Measurements from ENCODE around the gene TRA2A.
"Not testable (repeated sequence)": the region's sequence is repeated elsewhere in the genome, so short reads cannot be mapped to it uniquely, and the experiment has no call there.

The TRA2A gene

DNA sequence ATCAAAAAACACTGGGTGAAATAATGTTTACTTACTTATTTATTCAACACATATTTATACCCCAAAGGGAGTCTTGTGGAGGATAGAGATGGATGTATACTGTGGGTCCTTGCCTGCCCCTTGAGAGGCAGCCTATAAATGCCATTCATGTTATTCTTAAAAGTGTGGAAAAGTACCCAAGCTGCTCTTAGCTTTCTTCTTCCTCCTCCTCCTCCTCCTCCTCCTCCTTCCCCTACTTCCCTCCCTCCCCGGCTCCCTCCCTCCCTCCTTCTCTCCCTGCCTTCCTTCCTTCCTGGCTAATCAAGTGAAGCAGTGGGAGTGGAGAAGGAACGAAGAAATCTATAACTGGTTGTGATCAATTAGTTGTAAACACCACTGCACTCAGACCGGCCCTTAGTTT lies 40.3 kb downstream of the TRA2A start:
- DNase-seq: no peak

DNA sequence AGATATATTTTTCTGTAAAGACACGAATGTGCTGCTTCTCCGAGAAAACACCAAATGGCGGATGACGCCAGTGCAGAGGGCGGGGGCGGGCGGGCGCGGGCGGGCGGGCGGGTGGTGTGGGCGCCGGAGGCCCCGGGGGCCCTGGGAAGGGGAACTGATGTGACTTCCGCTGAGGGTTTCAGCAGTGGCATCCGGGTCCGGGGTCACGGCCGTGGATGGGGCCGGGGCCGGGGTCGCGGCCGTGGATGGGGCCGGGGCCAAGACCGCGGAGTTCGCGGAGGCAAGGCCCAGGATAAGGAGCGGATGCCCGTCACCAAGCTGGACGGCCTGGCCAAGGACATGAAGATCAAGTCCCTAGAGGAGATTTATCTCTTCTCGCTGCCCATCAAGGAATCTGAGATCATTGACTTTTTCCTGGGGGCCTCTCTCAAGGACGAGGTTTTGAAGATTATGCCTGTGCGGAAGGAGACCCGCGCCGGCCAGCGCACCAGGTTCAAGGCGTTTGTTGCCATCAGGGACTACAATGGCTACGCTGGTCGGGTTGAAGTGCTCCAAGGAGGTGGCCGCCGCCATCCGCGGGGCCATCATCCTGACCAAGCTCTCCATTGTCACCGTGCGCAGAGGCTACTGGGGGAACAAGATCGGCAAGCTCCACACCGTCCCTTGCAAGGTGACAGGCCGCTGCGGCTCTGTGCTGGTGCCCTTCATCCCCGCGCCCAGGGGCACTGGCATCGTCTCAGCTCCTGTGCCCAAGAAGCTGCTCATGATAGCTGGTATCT lies 41.2 kb downstream of the TRA2A start:
- DNase-seq: peak; percentile 51

DNA sequence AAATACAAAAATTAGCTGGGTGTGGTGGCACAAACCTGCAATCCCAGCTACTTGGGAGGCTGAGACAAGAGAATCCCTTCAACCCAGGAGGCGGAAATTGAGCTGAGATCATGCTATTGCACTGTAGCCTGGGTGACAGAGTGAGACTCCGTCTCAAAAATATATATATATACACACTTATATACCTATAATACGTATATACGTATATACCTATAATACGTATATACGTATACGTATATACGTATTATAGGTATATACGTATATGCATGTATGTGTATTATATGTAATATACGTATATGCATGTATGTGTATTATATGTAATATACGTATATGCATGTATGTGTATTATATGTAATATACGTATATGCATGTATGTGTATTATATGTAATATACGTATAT lies 43.1 kb downstream of the TRA2A start:
- not testable (repeated sequence) for DNase-seq

DNA sequence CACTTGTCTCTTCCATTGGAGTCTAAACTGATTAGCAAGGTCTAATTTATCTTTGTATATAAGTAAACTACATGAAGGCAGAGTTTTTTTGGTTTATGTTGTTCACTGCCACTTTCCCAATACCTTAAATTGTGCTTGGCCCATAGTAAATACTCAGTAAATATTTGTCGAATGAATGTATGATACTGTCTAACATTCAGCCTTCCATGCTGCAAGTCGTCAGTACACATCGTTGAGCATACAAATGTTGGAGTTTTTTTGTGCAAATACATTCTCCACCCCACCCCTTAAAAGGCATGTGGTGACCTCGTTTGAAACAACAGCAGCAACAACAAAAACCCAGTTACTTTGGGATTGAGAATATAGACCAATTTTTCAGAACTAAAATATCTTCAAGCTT lies 44.1 kb downstream of the TRA2A start:
- no peak for DNase-seq

DNA sequence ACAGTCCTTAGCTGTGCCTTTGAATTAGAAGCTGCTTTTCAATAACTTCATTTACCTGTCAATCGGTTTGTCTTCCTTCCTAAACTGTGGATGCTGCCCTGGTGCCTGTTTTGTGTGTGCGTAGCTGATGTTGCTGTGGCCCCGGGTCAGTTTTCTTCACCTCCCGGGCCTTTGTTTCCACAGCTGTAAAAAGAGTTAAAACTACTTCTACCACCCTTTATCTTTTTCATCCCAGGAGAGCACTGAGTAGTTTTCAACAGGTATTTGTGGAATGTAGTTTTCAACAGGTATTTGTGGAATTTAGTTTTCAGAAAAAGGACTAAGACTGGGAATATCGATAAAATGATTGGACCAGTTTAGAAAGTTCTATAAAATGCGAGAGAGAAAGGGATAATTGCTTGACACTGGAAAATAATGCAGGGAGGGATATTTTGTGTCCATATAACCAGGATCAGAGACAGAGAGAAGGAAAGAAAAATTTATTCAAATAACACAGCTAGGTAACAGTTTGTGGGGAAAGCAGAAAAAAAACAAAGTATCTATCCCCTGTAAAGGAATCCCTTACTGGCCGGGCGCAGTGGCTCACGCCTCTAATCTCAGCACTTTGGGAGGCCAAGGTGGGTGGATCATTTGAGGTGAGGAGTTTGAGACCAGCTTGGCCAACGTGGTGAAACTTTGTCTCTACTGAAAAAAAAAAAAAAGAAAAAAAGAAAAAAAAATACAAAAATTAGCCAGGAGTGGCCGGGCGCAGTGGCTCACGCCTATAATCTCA lies 45.6 kb downstream of the TRA2A start:
- DNase-seq: no peak

DNA sequence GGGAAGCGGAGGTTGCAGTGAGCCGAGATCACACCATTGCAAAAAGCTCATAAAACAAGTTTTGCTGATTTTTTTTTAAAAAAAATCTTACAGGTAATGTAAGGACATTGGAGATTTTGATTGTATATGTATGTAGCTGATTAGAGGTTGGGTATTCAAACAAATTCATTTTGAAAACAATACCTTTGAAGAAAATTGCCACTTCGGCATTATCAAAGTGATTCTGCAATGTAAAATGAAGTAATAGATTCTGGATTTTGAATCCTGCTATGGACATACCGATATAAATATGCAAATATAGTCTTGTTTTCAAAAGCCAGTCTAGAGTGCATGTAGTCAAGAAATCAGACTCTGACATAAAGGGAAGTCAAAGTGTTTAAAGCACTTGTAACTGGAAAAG lies 49.1 kb downstream of the TRA2A start:
- no peak for DNase-seq

DNA sequence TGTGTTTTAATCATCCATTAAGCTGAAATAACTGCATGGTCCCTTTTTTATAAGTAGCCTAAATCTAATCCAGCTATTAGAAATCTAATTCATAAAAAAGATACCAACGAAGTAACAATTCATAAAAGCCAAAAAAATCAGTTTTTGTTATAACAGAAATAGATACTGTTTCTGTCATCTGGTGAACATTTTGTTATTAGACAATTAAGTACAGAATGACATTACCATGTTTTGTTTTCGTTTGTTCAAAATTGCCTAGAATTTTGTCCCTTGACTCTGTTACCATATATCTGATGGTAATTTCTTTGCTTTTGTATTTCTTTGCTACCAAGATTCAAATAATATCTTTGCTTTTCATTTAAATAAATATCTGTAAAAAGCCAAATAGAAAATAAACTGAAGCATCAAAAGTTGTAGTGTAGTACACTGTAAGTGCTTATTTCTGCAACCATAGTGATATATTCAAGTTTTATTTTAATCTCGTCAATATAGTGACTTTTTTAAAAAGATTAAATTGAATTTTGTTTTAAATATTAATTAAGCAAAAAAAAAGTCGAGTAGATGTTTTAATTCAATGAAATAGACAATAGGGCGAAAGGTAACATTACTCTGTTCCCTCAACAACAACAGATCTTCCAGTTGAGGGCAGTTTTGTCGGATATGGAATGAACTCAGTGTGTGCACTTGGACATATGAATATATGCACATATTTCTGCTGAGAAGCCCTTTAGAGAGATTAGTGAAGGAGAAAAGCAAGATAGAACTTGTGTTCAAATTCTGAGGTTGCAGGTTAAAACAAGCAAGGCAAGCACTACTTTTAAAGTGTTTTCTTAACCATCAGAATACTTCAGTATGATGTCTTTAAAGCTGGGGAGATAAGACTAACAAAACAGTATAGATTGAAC lies 53.6 kb downstream of the TRA2A start:
- DNase-seq: no peak

DNA sequence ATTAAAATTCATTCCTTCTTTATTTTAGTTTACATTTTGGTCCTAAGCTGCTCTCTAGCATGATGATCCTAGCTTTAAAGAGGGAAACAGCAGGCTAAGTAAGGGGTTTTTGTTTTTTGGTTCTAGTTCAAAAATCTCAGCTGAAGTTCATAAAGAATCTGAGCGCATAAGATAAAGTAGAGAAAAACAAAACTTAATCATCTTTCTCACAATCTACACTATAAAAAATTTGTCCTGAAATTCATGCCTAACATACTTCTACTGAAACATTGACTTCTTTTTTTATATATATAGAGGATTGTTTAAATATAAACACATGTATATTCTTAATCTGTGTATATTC lies 54.7 kb downstream of the TRA2A start:
- no peak for DNase-seq

DNA sequence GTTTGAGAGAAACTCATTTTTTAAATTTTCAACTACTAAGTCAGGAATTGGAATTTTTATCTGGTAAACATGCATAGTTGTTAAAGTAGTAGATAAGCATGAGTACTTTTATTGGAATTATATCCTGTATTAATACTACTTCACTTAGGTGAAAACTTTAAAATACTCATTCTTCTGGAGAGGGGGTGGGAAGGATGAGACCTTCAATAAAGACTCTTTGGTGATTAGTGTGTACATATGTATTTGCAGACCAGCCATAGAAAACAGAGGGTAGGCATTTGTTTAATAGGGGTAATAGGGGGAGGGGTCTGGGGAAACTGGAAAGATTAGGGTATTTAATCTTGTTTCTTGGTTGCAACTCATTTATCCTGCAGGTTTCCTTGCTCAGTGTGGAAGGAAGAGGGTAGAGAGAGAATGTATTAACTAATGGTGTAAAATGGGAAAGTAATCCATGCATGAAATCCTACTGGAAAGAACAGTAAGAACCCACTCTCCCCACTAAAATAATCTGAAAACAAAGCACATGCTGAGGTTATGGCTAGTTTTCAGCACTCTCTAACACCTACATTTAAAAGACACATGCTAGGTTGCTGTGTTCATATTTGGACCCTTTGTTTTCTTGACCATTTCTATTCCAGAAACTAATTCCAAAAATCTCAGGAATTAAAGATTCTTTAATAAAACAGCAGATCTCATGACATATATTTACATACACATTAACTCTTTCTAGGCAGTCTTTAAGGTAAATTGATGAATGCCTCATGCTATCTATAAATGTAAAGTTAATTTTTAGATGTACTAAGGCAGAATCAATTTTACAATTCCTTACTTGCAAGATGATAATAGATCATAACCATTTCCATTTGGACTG lies 55.3 kb downstream of the TRA2A start:
- no peak for DNase-seq

DNA sequence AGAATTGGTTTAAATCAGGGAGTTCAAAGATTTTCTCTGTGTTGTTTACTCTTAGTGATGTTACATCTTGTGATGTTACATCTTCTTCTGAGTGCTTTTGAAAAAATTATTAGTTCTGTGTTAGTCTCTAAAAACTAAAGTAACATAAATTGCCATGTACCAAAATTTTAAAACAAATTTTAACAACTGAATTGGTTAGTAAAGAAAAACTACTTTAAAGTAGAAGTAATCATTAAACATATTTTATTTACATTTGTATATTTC lies 56.3 kb downstream of the TRA2A start:
- DNase-seq: no peak

DNA sequence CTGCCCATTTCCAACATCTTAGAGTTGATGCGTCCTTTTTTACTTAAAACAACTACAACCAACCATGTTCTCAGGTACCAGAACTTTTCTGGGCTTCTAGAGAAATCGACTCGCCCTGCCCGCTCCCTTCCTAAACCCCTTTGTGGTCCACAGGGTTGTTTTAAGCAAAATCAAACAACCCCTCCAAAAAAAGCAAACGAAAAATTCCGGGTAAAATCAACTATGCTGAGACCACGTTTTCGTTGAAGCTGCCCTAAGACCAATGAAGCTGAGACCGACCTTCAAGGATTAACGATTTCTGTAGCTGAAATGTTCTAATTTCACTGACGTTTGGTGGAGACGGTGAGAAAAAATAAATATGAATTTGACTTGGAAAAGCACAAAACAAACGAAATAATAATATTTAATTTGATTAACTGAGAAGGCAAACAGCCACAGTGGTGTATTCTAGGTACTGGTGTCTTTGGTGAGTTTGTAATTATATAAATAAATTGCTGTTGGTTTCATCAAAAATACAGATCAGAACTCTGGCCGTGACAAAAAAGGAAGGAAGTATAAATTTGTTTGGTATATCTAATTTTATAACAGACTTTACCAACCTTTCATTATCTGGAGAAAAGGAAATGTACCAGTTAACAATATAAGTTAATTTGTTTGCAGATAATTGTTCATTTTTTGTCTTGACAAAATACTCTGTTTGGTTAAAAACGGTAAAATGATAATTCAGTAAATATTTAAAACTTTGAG lies 56.8 kb downstream of the TRA2A start:
- DNase-seq: no peak

DNA sequence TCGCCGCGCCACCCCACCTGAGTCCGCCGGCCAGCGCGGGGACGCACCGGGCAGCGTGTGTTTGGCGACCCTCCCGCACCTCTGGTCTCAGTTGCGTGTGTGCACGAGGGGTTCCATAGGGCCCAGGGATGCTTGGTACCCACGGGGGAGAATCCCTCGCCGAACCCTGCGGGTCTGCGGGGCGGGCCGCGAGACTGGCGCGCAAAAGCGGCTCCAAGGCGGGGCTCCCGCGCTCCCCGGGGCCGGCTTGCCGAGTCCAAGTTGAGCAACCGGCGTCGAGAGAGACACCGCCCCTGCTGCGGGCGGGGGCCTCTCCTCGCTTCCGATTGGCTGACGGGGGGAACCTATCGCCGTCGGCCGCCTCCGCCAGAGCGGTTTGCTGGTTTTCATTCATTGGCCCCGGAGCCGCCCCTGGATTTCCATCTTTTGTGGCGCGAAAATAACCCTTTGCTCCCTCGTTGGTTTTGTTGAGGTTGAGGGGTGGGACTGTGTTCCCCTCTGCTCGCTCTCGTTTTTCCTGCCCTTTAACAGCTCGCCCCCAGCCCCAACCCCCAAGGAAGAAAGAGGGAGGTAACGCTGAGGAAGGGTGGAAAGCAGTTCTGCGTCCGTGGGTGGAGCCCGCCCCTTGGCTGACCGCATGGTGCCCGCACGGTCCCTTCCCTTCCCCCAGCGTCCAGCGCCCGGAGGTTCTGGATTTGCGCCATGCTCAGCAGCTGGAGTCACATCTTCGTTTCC lies 57.5 kb downstream of the TRA2A start:
- peak; percentile 56 for DNase-seq

DNA sequence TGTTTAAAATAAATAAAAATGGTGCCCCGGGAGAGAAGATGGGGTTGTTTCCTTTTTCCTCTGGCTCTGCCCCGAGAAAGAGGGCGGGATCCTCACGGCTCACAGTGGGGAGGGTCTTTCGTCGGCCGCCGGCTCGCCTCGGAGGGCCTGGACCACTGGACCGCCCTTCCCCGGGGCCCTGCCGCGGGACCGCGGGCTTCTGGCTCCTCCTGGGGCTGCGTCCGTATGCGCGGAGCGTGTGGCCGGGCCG lies 58.0 kb downstream of the TRA2A start:
- no peak for DNase-seq

DNA sequence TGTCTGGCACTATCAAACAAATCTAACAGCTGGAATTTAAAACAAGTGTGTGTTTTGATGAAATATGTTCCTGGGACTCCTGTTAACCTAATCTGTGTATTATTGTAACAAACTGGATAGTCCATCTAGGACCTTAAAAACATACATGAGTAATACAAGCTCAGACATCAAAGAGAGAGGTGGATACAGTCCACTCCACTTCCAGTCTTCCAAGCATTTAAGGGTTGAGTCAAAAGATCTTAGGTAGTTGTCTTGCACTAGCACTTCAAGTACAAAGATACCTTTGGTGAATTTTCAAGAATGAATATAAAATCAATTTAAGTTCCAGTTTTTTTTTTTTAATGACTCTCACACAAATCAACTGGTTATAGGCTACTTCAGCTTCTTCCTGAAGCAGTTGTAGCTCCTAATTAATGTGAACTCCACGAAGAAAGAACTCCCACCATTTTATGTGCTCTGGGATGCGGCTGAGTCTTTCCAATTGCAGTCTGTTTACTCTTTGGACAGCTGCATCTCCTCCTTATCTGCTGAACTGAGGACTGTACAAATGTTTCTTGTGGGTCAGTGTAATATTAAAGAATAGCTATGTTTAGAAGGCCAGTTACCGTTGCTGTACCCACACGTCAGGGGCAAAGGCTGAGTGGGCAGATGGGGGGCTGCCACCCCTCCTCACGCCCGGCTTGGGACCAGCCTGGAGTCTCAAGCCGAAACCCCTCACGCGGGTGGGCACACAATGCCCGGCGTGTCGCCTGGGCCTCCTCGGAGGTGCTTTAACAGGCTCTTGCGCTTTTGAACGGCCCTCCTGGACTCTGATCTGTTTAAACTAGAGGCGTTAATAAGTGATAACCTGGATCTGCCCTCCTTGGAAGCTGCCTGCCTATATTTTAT lies 58.6 kb downstream of the TRA2A start:
- no peak for DNase-seq

DNA sequence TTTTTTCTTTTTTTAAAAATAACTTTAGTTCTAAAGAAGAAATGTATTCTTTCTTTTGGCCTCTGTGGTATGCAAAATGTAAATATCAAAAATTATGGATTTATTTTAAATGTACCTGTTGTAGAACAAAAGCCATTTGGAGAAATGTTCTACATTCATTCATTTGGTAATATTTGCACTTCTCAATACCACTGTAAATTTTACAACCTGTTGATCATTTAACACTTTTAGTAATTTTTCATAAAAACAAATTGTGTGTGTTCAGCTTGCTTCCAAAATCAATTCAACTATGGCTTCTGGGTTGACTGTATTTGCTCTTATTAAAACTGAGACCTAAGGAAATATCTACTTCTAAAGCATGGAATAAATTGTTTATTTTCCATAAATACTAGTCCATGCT lies 59.2 kb downstream of the TRA2A start:
- no peak for DNase-seq

DNA sequence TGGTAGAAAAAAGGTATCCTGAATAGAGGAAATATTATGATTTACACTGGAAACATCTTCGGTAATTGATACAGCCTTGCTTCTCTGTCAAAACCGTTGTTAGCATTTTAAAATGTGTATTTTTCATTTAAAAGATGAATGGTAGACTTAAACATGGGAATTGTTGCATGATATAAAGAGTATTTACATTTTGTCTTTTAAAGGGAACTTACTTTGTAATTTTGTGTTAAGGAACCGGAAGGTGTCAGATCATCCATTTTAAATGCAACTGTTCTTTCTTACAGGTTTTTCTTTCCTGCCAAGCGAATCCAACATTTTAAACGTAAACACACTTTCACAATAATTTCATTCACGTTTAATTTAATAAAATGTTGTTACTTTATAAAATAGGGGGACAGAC lies 59.7 kb downstream of the TRA2A start:
- DNase-seq: no peak

DNA sequence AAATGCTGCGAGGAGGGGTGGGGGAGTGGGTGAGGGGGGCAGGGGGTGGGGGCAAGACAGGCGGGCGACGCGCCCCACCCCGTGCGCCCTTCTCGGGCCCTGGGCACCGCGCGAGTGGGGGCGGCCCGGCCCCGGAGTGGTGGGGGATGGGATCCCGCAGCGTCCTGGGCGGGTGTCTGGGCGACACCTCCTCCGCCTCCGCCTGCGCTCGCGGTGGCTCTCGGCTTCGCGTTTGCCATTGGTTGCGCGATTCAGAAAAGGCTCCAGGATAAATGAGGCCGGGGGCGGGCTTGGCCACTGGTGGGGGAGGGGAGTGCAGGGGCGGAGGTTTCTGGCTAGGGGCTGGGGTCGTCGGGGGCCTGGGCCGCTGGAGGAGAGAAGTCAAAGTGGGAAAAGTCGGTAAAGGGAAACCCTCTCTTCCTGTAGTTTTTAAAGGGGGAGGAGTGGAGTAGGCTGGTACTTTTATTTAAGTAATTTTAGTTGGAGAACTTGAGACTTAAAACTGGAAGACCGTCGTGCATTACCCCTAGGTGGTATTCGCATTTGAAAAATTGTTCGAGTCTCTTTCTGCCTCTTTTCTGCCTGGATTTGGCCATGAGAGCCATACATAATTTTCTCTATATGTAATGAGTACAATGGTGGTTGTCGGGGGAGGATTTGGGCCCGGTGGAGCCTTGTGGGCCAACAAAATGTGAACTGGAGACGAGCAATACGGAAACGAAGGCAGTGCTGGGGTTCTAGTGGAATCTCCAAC lies 60.5 kb downstream of the TRA2A start:
- peak; percentile 16 for DNase-seq

DNA sequence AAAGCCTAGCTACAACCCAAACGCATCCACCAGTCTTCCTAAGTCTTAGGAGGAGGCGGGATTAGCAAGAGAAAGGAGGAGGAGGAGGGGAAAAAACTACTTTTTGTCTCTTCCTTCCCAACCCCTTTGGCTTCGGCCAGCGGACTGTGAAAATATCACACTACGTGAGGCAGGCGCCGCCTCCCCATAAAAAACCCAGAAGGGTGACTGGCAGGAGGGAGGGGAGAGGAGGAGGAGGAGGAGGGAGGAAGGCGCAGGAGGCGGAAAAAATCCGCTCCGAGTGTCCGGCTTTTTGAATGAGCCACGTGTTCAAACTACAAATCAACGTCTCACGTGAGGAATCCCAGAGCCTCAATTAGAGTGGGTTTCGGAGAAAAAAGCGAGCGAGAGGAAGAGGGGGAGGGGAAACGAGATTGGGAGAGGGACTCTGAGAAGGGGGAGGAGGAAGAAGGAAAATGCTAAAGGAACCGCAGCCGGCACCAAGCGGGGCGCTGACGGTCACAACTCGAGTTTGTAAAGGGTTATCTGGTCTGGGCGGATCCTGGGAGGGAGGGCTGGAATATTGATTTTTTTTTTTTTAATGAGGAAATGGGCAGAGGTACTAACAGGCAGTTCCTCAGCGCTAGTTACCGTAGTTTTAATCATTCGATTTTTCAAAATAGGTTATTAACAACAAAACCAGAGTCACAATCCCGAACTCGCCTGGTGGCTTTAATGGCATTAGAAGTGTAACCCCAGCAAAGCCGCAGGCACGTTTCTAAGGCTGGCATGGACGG lies 61.3 kb downstream of the TRA2A start, which contains the start of gene IGF2BP3:
Gene IGF2BP3 (minus strand): TSS at position 162 of the 776 bp plus-strand sequence. CDS start 381 bp downstream, outside the sequence.
- peak; percentile 23 for DNase-seq

DNA sequence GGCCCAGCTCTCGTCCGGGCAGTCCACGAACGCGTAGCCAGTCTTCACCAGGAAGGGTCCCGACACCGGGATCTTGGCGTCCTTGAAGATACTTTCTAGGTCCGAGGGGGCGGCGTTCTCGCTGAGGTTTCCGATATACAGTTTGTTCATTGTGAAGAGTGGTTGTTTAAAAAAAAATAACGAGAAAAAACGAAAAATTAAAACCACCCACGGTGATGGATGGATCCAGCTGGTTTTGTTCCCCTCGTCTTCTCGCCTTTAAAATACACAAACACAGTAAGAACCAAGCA lies 61.9 kb downstream of the TRA2A start:
- peak; percentile 17 for DNase-seq
